HL-60/S4 treated with phorbol 12-myristate 13-acetate at 8.2 ng/mL for 4 days and 3 days (cell line): ENCODE measurements around the gene S100A8.

ENCODE experiments used
- in situ Hi-C: fragments of 300-500 bp; cut with MboI; formaldehyde crosslinking; loops from 2 replicates; pipeline ENCODE4 v1.15.0; 2022; ENCODE audit warnings: low sequenced_read_pairs

The S100A8 gene

DNA sequence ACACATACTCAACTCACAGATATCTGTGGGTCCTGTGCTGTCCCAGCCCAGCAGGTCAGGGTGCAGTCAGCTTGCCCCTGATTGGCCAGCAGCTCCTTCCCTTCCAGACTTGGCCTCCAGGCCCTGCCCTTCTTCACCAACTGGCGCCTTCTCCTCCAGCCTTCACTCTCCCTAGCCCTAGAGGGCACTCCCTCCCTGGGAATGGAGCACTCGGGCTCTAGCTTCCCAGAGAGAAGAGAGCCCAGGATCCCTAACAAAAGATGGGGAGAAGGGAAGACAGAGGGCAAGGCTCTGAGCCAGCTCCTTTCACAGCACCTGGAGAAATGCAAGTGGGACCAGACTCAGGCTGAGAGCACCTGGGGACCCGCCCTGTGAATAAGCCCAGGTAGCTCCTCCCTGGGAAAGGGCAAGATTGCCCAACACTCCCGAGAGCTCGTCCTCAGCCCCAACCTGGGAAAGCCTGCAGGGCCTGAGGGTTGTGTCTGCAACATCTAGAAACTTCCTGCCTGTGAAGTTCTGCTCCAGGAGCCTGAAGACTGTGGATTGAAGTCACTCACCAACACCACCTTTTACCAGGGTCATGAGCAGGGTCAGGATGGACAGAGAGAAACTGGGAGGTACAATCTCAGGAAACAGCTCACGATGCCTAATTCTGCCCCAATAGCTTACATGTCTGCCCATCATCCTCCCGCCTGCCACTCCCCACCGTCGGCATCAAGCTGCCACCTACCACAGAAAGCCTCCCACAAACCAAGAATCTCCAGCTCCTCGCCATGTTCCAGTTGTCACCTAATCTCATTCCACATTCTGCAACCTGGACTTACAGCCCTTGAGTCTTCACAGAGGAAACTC, 42.1 kb downstream of the S100A8 start, which contains the start of gene PGLYRP4:
TSS of gene PGLYRP4 (minus strand) at position 331 of the 852 bp plus-strand sequence. CDS start 909 bp downstream, outside the sequence.
- in situ Hi-C loops: loop anchor here (10.0 kb wide), 1 partner anchor 156 kb away; no protein-coding TSS in a partner anchor

DNA sequence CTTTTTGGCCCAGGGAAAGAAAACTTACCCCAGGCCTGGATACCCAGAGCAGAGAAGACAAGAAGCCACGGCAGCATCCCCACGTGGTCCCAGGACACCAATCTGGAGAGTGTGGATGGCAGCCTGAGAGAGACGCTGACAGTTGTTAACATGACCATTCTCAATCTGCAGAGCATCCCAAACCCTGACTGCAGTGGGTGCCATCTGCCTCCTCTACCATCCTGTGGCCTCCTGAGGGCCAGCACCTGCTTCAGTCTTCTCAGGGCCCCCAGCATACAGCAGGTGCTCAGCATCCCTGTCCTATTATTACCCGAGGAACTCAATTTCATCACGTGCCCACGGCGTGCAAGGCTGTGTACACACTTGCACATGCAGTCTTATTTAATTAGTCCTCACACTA, 43.0 kb downstream of the S100A8 start:
- in situ Hi-C loops: loop anchor here (10.0 kb wide), 1 partner anchor 157 kb away; no protein-coding TSS in a partner anchor

DNA sequence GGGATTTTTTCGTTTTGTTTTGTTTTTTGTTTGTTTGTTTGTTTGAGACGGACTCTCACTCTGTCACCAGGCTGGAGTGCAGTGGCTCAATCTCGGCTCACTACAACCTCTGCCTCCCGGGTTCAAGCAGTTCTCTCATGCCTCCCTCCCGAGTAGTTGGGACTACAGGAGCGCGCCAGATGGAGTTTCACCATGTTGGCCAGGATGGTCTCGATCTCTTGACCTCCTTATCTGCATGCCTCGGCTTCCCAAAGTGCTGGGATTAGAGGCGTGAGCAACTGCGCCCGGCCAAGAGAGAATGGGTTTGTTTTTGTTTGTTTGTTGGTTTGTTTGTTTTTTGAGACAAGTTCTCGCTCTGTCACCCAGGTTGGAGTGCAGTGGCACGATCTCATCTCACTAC, 43.8 kb downstream of the S100A8 start:
- in situ Hi-C loops: loop anchor here (10.0 kb wide), 1 partner anchor 158 kb away; no protein-coding TSS in a partner anchor

GRCh38 chr1:153346077-153346723, 44.7 kb downstream of the S100A8 start:
- in situ Hi-C loops: loop anchor here (10.0 kb wide), 1 partner anchor 159 kb away; no protein-coding TSS in a partner anchor

GRCh38 chr1:153345187-153346076, 45.4 kb downstream of the S100A8 start:
- in situ Hi-C loops: loop anchor here (10.0 kb wide), 1 partner anchor 159 kb away; no protein-coding TSS in a partner anchor

DNA sequence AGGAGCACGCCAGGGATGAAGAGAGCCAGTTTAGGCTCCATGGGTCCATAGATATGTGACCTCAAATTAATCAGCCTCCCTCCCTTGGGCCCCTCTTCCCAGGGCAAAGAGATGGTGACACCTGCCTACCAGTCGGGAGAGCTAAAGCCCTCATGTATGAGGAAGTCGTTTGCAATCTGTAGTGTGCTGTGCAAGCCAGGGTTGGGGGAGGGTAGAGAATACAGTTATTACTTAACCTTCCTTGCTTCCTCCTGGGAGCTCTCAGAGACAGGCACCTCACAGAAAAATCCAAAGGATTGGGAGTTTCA, 46.2 kb downstream of the S100A8 start:
- in situ Hi-C loops: loop anchor here (10.0 kb wide), 1 partner anchor 160 kb away; no protein-coding TSS in a partner anchor

- in situ Hi-C loops: loop anchor here (10.0 kb wide), 1 partner anchor 161 kb away; no protein-coding TSS in a partner anchor
Observed at GRCh38 chr1:153343811-153344717, 46.8 kb downstream of the S100A8 start.

DNA sequence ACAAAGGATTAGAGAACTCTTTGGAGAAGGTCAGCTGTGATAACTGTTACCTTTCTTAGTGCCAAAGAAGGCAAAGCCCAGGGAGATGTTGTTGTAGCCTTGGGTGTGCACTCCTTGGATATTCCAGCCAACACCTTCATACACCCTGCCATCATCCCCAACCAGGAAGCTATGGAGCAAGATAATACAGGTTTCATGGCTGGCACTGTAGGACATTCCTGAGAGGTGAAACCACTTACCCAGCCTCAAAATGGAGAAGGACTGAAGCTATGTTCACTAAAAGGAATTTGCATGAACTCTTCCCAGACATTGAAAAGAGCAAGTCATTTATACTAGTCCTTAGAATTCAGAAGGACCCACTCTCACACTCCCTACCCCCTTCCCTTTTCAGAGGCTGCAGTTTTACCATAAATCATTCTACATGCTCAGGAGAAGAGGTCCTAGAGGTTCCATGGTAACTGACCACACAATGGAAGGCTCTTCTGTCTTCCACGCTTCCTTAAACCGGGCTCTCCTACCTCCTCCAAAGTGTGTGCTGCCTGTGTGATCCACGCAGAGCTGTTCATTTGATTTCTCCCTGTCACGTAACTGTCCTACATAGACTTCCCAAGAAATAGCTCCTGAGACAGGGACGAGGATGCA, 47.7 kb downstream of the S100A8 start:
- in situ Hi-C loops: loop anchor here (10.0 kb wide), 1 partner anchor 162 kb away; no protein-coding TSS in a partner anchor

- in situ Hi-C loops: loop anchor here (10.0 kb wide), 1 partner anchor 163 kb away; no protein-coding TSS in a partner anchor
Observed at GRCh38 chr1:153342178-153342577, 48.7 kb downstream of the S100A8 start.

DNA sequence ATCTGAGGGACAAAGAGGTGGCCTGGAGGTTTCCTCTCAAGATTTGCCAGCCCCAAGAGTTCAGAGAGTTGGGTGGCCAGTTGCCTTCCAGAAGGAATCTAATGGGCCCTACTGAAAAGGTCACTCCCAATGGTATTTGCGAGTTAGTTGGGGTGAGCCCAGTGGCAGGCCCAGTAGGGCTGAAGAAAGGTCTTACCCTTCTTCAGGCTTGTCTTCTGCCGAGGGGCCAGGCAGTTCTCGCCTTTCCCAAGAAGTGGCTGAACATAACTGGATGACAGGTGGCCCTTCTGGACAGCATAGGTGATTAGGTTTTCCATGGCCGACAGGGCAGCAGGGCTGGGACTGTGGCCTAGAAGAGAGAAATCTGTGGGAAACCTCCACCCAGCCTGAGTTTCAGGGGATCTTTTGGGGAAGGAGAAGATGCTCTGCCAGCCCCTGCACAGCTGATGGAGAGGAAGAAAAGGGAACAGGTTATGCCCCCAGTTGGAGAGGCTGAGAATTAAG, 49.4 kb downstream of the S100A8 start:
- in situ Hi-C loops: loop anchor here (10.0 kb wide), 1 partner anchor 163 kb away; no protein-coding TSS in a partner anchor

DNA sequence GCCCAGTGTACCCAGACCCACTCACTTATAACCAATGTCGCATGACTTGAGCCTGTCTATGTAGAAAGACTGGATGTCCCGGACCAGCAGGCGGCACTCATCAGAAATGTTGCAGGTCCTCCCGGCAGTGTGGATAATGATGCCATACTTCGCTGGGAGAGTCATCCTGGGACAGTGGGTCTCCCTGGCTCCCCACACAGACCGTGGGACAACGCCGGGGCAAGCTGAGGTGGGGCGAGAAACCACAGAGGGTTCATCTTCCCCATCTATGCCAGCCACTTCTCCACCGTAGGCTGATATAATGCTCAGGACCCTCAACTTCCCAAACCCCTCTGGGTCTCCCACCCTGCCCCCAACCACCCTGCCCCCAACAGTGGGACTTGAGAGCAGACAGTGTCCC, 50.5 kb downstream of the S100A8 start:
- in situ Hi-C loops: loop anchor here (10.0 kb wide), 1 partner anchor 164 kb away; no protein-coding TSS in a partner anchor
